Stomach (tissue), 9 donors: ENCODE data around the gene CTDP1. TPM values are rescaled to one million over a fixed set of nuclear protein-coding genes. Genes with fewer than 3 reads are reported as not detected.

Experiments
- DNase-seq, 2 donors: peaks; one replicate each; pipeline versions ENCODE4 v3.0.0 to v3.0.0-alpha.2; 2013 to 2019
- H3K27ac ChIP-seq, 5 donors: fragments of 200-600 bp in 4 of 5; sonication (generic) in 4 of 5; one replicate each; pipeline ENCODE4 v1.5.1; 2013 to 2019; ENCODE audit warnings: mild to moderate bottlenecking in 1 of 5, moderate library complexity in 1 of 5
- H3K27me3 ChIP-seq, 3 donors: fragments of 200-600 bp; sonication (generic); one replicate each; pipeline ENCODE4 v1.5.1; 2017 to 2019; ENCODE audit warnings: mixed run types in 1 of 3
- H3K36me3 ChIP-seq, 4 donors: fragments of 200-600 bp; sonication (generic); 1 replicate in 3 of 4; 2 replicates in 1 of 4; pipeline ENCODE4 v1.5.1; 2016 to 2019
- H3K4me1 ChIP-seq, 4 donors: fragments of 200-600 bp; sonication (generic); one replicate each; pipeline ENCODE4 v1.5.1; 2016 to 2019
- H3K4me3 ChIP-seq, 4 donors: fragments of 200-600 bp; sonication (generic) in 3 of 4; one replicate each; pipeline ENCODE4 v1.5.1; 2016 to 2019; ENCODE audit warnings: mild to moderate bottlenecking in 1 of 4
- H3K9me3 ChIP-seq, 4 donors: fragments of 200-600 bp; sonication (generic); one replicate each; pipeline ENCODE4 v1.5.1; 2016 to 2019
- EP300 ChIP-seq: sonication (generic); formaldehyde crosslinking; IDR thresholded peaks from one replicate; pipeline ENCODE4 v1.6.1; 2017; ENCODE audit warnings: antibody characterized with exemption
- POLR2A ChIP-seq, 4 donors: fragments of 450-650 bp; IDR thresholded peaks; one replicate each; pipeline ENCODE4 v1.6.1; 2016; ENCODE audit warnings: antibody characterized with exemption in 4 of 4, control low read depth in 2 of 4, mild to moderate bottlenecking in 1 of 4, moderate library complexity in 1 of 4
- POLR2AphosphoS5 ChIP-seq, 3 donors: sonication (generic); formaldehyde crosslinking; IDR thresholded peaks; one replicate each; pipeline ENCODE4 v1.6.1; 2016; ENCODE audit warnings: antibody characterized with exemption in 3 of 3
- WGBS, 5 donors: extraction: QIAGEN DNeasy Blood & Tissue Kit in 3 of 5; methylation state at CpG; one replicate each; pipeline versions ENCODE4 v1.1.5 to v1.1.7; 2013 to 2018; 5-methylcytosine and 5-hydroxymethylcytosine counted together
- intact Hi-C: fragments of 100-400 bp; cut with DNase I; formaldehyde crosslinking; loops from one replicate; pipeline ENCODE4 v1.15.1; 2023; ENCODE audit warnings: low total_unique reads
- polyA plus RNA-seq, 3 donors: library from polyadenylated mRNA; stranded (reverse); fragments of 200-250 nt; gene quantifications; one replicate each; pipeline ENCODE4 v1.2.3, GENCODE V29; 2013
- total RNA-seq, 5 donors: library from RNA; depleted of rRNA; stranded (reverse); fragments of >200 nt; gene quantifications; one replicate each; pipeline versions ENCODE4 v1.1.0 to v1.2.3, GENCODE V29; 2014 to 2016
- TF ChIP-seq, protein P1 (sequence below), 7 experiments: fragments of 450-650 bp in 4 of 7; fragments of 200-600 bp in 3 of 7; sonication (generic) in 3 of 7; IDR thresholded peaks; one replicate each; pipeline ENCODE4 v1.5.1; 2016 to 2019; ENCODE audit warnings: antibody characterized with exemption in 7 of 7, control low read depth in 2 of 7, mild to moderate bottlenecking in 1 of 7
- donor health status: healthy with polysubstance abuse.
- donor health status: Bipolar disorder and iron deficiency.
- donor health status: healthy.

The CTDP1 gene
- total and polyA plus RNA-seq, 8 donors: 7.6 to 50.7 (median 16.8) TPM

GRCh38 chr18:79770826-79771225 lies 91.2 kb downstream of the CTDP1 start:
- no peak for DNase-seq
- WGBS, 5 donors: 74 to 88% (median 75%) methylated on average over 11 to 22 of the region's 24 CpGs
- H3K4me3 ChIP-seq: no peak overlapping the region
- no peak overlapping the region for H3K27ac ChIP-seq
- H3K4me1 ChIP-seq: no peaks in the 10 kb centered on the region
- peaks cover 0 to 37% (median 27%) of the 10 kb centered on the region in 4 donors for H3K9me3 ChIP-seq
- intact Hi-C loops: no loop called here
- H3K36me3 ChIP-seq: no peaks in the 10 kb centered on the region
- TF ChIP-seq POLR2A (IDR thresholded peaks at IDR 0.05): no peak
- TF ChIP-seq EP300: no peak
- H3K27me3 ChIP-seq: peaks cover 0 to 56% (median 0%) of the 10 kb centered on the region in 3 donors

DNA sequence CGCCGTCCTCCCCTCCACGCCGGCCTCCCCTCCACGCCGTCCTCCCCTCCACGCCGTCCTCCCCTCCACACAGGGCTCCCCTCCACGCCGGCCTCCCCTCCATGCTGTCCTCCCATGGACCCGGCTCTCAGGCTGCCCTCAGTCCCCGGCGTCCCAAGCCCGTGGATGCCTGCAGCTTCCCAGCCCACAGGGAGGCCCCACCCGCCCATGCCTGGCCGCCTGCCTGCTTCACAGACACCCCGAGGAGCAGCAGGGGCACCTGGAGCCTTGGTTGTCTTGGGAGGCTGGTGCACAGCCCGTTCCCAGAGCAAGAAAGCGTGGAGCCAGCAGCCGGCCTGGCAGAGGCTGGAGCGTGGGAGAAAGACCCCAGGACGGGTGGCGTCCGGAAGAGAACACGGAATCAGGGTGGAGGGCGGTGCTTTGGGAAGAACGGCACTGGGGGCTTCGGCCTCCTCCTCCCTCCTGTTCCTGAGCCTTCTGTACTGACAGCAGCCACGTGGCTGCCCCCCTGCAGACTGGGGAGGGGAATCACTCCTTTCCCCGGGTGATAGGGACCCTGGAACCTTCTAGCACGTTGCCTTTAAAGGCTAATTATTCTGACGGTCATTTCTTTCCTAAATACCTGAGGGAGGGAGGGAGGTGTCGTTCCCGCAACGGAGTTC lies 92.0 kb downstream of the CTDP1 start:
- TF ChIP-seq EP300: no peak
- no peak for TF ChIP-seq POLR2AphosphoS5 (IDR thresholded peaks at IDR 0.05)
- TF ChIP-seq, protein P1, sequence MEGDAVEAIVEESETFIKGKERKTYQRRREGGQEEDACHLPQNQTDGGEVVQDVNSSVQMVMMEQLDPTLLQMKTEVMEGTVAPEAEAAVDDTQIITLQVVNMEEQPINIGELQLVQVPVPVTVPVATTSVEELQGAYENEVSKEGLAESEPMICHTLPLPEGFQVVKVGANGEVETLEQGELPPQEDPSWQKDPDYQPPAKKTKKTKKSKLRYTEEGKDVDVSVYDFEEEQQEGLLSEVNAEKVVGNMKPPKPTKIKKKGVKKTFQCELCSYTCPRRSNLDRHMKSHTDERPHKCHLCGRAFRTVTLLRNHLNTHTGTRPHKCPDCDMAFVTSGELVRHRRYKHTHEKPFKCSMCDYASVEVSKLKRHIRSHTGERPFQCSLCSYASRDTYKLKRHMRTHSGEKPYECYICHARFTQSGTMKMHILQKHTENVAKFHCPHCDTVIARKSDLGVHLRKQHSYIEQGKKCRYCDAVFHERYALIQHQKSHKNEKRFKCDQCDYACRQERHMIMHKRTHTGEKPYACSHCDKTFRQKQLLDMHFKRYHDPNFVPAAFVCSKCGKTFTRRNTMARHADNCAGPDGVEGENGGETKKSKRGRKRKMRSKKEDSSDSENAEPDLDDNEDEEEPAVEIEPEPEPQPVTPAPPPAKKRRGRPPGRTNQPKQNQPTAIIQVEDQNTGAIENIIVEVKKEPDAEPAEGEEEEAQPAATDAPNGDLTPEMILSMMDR (IDR thresholded peaks at IDR 0.05): no peak
- no peak for TF ChIP-seq POLR2A (IDR thresholded peaks at IDR 0.05)
- H3K4me3 ChIP-seq: no peak overlapping the region
- H3K36me3 ChIP-seq: no peaks in the 10 kb centered on the region
- 58 to 75% (median 70%) methylated on average over 24 to 35 of the region's 35 CpGs for WGBS, 5 donors
- peaks cover 0 to 59% (median 0%) of the 10 kb centered on the region in 3 donors for H3K27me3 ChIP-seq
- H3K27ac ChIP-seq: no peak overlapping the region
- peaks cover 0 to 37% (median 27%) of the 10 kb centered on the region in 4 donors for H3K9me3 ChIP-seq
- H3K4me1 ChIP-seq: no peaks in the 10 kb centered on the region
- DNase-seq: no peak
- intact Hi-C loops: no loop called here

GRCh38 chr18:79772108-79772864 lies 92.7 kb downstream of the CTDP1 start:
- H3K27ac ChIP-seq: no peak overlapping the region
- no peak for DNase-seq
- no peak for TF ChIP-seq POLR2A (IDR thresholded peaks at IDR 0.05)
- TF ChIP-seq POLR2AphosphoS5 (IDR thresholded peaks at IDR 0.05): no peak
- TF ChIP-seq EP300: no peak
- TF ChIP-seq, protein P1 (IDR thresholded peaks at IDR 0.05): no peak
- H3K4me1 ChIP-seq: no peaks in the 10 kb centered on the region
- H3K4me3 ChIP-seq: no peak overlapping the region
- peaks cover 0 to 57% (median 0%) of the 10 kb centered on the region in 3 donors for H3K27me3 ChIP-seq
- H3K36me3 ChIP-seq: no peaks in the 10 kb centered on the region
- intact Hi-C loops: no loop called here
- 74 to 83% (median 80%) methylated on average over 29 to 38 of the region's 38 CpGs for WGBS, 5 donors
- H3K9me3 ChIP-seq: peaks cover 0 to 31% (median 24%) of the 10 kb centered on the region in 4 donors

DNA sequence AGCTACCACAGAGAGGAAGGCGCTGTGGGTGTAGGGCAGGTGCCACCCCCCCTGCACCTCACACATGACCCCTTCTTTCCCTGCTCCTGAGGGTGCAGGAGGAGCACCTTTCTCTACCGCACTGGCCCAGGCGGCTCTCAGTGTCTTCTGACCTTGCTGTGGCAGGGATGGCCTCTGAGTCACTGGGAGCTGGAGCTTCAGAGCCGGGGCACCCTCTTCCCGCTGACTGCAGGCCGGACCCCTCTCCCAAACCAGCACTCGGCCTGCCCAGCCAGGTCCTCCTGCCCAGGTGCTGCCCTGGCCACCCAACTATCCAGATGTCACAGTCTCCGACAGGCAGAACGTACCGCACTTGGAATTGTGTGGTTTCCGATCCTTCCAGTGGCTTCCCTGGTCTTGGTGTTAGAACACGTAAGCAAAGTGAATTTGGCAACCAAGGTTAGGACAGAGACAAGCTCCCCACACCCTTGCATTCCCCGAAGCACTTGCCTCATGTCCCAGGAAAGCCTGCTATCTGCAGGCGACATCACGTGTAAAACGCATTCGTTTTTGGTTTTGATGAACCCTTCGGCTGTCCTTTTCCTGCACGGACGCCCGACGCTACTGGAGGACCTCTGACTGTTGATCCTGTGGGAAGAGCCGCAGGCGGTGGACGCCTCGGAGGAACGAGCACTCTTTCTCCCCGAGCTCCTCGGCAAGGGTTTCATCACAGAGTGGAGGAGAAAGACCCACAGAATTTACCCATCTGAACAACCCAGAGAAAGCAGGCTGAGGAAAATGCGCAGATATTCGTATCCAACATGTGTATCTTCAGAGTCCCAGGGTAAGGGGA lies 93.5 kb downstream of the CTDP1 start:
- WGBS, 5 donors: 89 to 92% (median 90%) methylated on average over 29 to 31 of the region's 31 CpGs
- Histone ChIP-seq H3K27ac (no peak overlapping the region), H3K36me3 (no peaks in the 10 kb centered on the region), H3K9me3 (peaks cover 0 to 25% (median 16%) of the 10 kb centered on the region in 4 donors), H3K4me1 (no peaks in the 10 kb centered on the region), H3K27me3 (peaks cover 0 to 60% (median 0%) of the 10 kb centered on the region in 3 donors), H3K4me3 (no peak overlapping the region)
- intact Hi-C loops: no loop called here
- TF ChIP-seq EP300: no peak
- TF ChIP-seq POLR2A (IDR thresholded peaks at IDR 0.05): no peak
- TF ChIP-seq, protein P1 (IDR thresholded peaks at IDR 0.05): no peak
- TF ChIP-seq POLR2AphosphoS5 (IDR thresholded peaks at IDR 0.05): no peak
- DNase-seq: no peak
